ENCODE results near the gene ZNF786.

DNA sequence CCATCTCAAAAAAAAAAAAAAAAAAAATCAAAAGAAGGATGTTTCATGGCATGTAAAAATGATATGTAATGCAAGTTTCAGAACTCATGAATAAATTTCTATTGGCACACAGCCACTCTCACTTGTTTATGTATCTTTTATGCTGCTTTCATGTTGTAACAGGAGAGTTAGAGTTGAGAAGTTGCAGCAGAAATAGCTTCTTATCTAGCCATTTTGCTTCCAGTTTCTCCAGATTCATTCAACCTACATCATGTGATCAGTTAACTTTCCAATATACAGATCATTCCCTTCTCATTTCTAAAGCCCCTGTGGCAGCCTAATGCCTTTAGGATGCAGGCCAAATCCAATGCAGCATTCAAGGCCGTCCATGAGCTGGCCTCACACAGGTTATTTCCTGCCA lies 30.4 kb downstream of the ZNF786 start:
- TF ChIP-seq EP300 (IDR thresholded peaks at IDR 0.05; ENCODE audit: borderline replicate concordance) (no peak), CEBPB (IDR thresholded peaks at IDR 0.05) (no peak), EGR1 (IDR thresholded peaks at IDR 0.05) (no peak), TCF12 (IDR thresholded peaks at IDR 0.05; ENCODE audit: low read depth) (no peak), YY1 (IDR thresholded peaks at IDR 0.05; ENCODE audit: low read depth) (no peak), TAF1 (IDR thresholded peaks at IDR 0.05; ENCODE audit: low read depth) (no peak), NFIC (IDR thresholded peaks at IDR 0.05) (no peak), TEAD4 (IDR thresholded peaks at IDR 0.05) (no peak), RAD21 (IDR thresholded peaks at IDR 0.05; ENCODE audit: low read depth) (no peak), FOXM1 (IDR thresholded peaks at IDR 0.05; ENCODE audit: borderline replicate concordance, low read depth) (no peak)
- TF ChIP-seq, protein P1, sequence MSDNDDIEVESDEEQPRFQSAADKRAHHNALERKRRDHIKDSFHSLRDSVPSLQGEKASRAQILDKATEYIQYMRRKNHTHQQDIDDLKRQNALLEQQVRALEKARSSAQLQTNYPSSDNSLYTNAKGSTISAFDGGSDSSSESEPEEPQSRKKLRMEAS (IDR thresholded peaks at IDR 0.05) = no peak
- TF ChIP-seq, protein P2, sequence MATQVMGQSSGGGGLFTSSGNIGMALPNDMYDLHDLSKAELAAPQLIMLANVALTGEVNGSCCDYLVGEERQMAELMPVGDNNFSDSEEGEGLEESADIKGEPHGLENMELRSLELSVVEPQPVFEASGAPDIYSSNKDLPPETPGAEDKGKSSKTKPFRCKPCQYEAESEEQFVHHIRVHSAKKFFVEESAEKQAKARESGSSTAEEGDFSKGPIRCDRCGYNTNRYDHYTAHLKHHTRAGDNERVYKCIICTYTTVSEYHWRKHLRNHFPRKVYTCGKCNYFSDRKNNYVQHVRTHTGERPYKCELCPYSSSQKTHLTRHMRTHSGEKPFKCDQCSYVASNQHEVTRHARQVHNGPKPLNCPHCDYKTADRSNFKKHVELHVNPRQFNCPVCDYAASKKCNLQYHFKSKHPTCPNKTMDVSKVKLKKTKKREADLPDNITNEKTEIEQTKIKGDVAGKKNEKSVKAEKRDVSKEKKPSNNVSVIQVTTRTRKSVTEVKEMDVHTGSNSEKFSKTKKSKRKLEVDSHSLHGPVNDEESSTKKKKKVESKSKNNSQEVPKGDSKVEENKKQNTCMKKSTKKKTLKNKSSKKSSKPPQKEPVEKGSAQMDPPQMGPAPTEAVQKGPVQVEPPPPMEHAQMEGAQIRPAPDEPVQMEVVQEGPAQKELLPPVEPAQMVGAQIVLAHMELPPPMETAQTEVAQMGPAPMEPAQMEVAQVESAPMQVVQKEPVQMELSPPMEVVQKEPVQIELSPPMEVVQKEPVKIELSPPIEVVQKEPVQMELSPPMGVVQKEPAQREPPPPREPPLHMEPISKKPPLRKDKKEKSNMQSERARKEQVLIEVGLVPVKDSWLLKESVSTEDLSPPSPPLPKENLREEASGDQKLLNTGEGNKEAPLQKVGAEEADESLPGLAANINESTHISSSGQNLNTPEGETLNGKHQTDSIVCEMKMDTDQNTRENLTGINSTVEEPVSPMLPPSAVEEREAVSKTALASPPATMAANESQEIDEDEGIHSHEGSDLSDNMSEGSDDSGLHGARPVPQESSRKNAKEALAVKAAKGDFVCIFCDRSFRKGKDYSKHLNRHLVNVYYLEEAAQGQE (IDR thresholded peaks at IDR 0.05; ENCODE audit: low read depth) = no peak
- TF ChIP-seq, protein P3, sequence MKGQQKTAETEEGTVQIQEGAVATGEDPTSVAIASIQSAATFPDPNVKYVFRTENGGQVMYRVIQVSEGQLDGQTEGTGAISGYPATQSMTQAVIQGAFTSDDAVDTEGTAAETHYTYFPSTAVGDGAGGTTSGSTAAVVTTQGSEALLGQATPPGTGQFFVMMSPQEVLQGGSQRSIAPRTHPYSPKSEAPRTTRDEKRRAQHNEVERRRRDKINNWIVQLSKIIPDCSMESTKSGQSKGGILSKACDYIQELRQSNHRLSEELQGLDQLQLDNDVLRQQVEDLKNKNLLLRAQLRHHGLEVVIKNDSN (IDR thresholded peaks at IDR 0.05) = no peak

Measured in Ishikawa (cell line).